Neuronal stem cell (in vitro differentiated cells): ENCODE results near the gene ADTRP.

Experiments used
- DNase-seq: peaks from one replicate; pipeline ENCODE4 v3.0.0-alpha.2; 2013; ENCODE audit warnings: low spot score
- H2AFZ ChIP-seq: one replicate; pipeline ENCODE4 v1.6.1; 2013; ENCODE audit warnings: mild to moderate bottlenecking, low read length, inconsistent platforms
- H2AK5ac ChIP-seq: 2 replicates; pipeline ENCODE4 v1.6.1; 2013; ENCODE audit warnings: low read depth, mild to moderate bottlenecking, inconsistent platforms, low read length, moderate library complexity, mixed read lengths
- H2BK120ac ChIP-seq: 2 replicates; pipeline ENCODE4 v1.6.1; 2013; ENCODE audit warnings: low read depth, mild to moderate bottlenecking, inconsistent platforms, low read length, moderate library complexity, mixed read lengths
- H2BK12ac ChIP-seq: one replicate; pipeline ENCODE4 v1.6.1; 2013; ENCODE audit warnings: low read length, inconsistent platforms
- H2BK15ac ChIP-seq: 2 replicates; pipeline ENCODE4 v1.6.1; 2013; ENCODE audit warnings: mild to moderate bottlenecking, low read length, inconsistent platforms, mixed read lengths
- H2BK5ac ChIP-seq: one replicate; pipeline ENCODE4 v1.6.1; 2013; ENCODE audit warnings: inconsistent platforms, mild to moderate bottlenecking, low read length, moderate library complexity
- H3K14ac ChIP-seq: one replicate; pipeline ENCODE4 v1.6.1; 2013; ENCODE audit warnings: low read length, inconsistent platforms
- H3K18ac ChIP-seq: 2 replicates; pipeline ENCODE4 v1.6.1; 2013; ENCODE audit warnings: low read length, inconsistent platforms
- H3K23ac ChIP-seq: 2 replicates; pipeline ENCODE4 v1.6.1; 2013; ENCODE audit warnings: low read depth, mild to moderate bottlenecking, mixed read lengths, low read length, inconsistent platforms; ENCODE audit not compliant: poor library complexity
- H3K27ac ChIP-seq: replicated peaks from 3 replicates; pipeline ENCODE4 v1.5.1; 2013; ENCODE audit warnings: low read length, inconsistent platforms
- H3K27me3 ChIP-seq, 3 experiments: 2 replicates each; pipeline ENCODE4 v1.6.1; 2013; ENCODE audit warnings: low read length in 3 of 3, mild to moderate bottlenecking in 2 of 3, inconsistent platforms in 1 of 3, low read depth in 1 of 3, mixed read lengths in 1 of 3, moderate library complexity in 1 of 3; ENCODE audit not compliant: control insufficient read depth in 3 of 3, insufficient read depth in 3 of 3
- H3K36me3 ChIP-seq, 2 donors: replicated peaks in 1 of 2; 2 replicates each; pipeline ENCODE4 v1.6.1; 2013; ENCODE audit warnings: low read length in 2 of 2; ENCODE audit not compliant: control insufficient read depth in 2 of 2, insufficient read depth in 2 of 2
- H3K4ac ChIP-seq: 2 replicates; pipeline ENCODE4 v1.6.1; 2013; ENCODE audit warnings: inconsistent platforms, mild to moderate bottlenecking, low read length, moderate library complexity
- H3K4me1 ChIP-seq, 2 donors: 1 replicate in 1 of 2; 2 replicates in 1 of 2; pipeline ENCODE4 v1.6.1; 2013; ENCODE audit warnings: low read length in 2 of 2, low read depth in 1 of 2; ENCODE audit not compliant: control insufficient read depth in 2 of 2, insufficient read depth in 1 of 2
- H3K4me2 ChIP-seq: one replicate; pipeline ENCODE4 v1.6.1; 2013; ENCODE audit warnings: mild to moderate bottlenecking, low read length, inconsistent platforms; ENCODE audit not compliant: insufficient read depth, poor library complexity, severe bottlenecking
- H3K4me3 ChIP-seq, 2 donors: 2 replicates each; pipeline ENCODE4 v1.5.1; 2013; ENCODE audit warnings: low read length in 2 of 2, mild to moderate bottlenecking in 2 of 2, inconsistent platforms in 1 of 2, moderate library complexity in 1 of 2
- H3K79me1 ChIP-seq: one replicate; pipeline ENCODE4 v1.6.1; 2013; ENCODE audit warnings: low read depth, mild to moderate bottlenecking, inconsistent platforms, low read length, moderate library complexity
- H3K9ac ChIP-seq: one replicate; pipeline ENCODE4 v1.6.1; 2013; ENCODE audit warnings: mild to moderate bottlenecking, low read depth, low read length, inconsistent platforms; ENCODE audit not compliant: poor library complexity
- H3K9me3 ChIP-seq, 2 donors: replicated peaks in 1 of 2; 2 replicates each; pipeline versions ENCODE3 to v1.6.1; 2013; ENCODE audit warnings: low read length in 2 of 2, mild to moderate bottlenecking in 2 of 2, inconsistent platforms in 1 of 2, low read depth in 1 of 2, mixed read lengths in 1 of 2, moderate library complexity in 1 of 2; ENCODE audit not compliant: control insufficient read depth in 2 of 2, insufficient read depth in 1 of 2
- H4K8ac ChIP-seq: one replicate; pipeline ENCODE4 v1.6.1; 2013; ENCODE audit warnings: low read depth, mild to moderate bottlenecking, inconsistent platforms, low read length, moderate library complexity
- H4K91ac ChIP-seq: one replicate; pipeline ENCODE4 v1.6.1; 2013; ENCODE audit warnings: low read length, low read depth, mild to moderate bottlenecking, inconsistent platforms; ENCODE audit not compliant: poor library complexity
- WGBS, 2 donors: extraction: QIAGEN DNeasy Blood & Tissue Kit; methylation state at CpG; one replicate each; pipeline ENCODE4 v1.1.7; 2013; ENCODE audit warnings: missing lambda C conversion rate in 2 of 2, mixed read lengths in 1 of 2; ENCODE audit not compliant: insufficient read length in 2 of 2, insufficient replicate concordance in 1 of 2; ENCODE audit errors: extremely low coverage in 2 of 2; 5-methylcytosine and 5-hydroxymethylcytosine counted together

The ADTRP gene

DNA sequence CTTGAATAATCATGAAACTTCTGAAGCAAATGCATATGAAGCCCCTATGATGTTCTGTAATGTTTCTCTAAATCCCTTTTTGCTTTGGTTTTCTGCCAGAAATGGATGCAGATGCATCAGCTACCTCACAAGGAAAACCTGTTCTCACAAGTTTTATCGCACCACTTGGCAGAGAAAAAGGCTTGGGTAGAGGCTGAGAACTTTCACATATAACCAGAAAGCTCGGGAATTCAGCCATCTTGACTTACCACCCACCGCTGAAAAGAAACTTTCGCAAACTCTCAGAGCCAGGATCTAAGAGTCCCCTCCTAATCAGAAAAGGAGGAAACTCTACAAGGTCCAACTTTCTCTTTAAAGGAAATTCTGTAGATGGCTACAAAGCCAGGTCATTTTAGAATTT, 36.2 kb upstream of the ADTRP start:
- no peaks in the 10 kb centered on the region for H3K36me3 ChIP-seq
- H3K79me1 ChIP-seq = no peaks in the 10 kb centered on the region
- no peak overlapping the region for H2AFZ ChIP-seq
- H3K4me2 ChIP-seq = no peak overlapping the region
- H3K27me3 ChIP-seq = no peaks in the 10 kb centered on the region
- no CpG with 5 or more reads among the region's 4 CpGs for WGBS, 2 donors
- no peak overlapping the region for H2AK5ac ChIP-seq
- no peak overlapping the region for H2BK5ac ChIP-seq
- H3K4me3 ChIP-seq = no peak overlapping the region
- no peak overlapping the region for H4K8ac ChIP-seq
- no peak overlapping the region for H2BK15ac ChIP-seq
- no peak overlapping the region for H4K91ac ChIP-seq
- DNase-seq = no peak
- H3K18ac ChIP-seq = no peak overlapping the region
- H3K9ac ChIP-seq = no peak overlapping the region
- no peak overlapping the region for H2BK120ac ChIP-seq
- no peak overlapping the region for H2BK12ac ChIP-seq
- no peak overlapping the region for H3K14ac ChIP-seq
- H3K23ac ChIP-seq = no peak overlapping the region
- H3K4me1 ChIP-seq = peaks cover 0 to 1% of the 10 kb centered on the region in 2 donors
- no peak overlapping the region for H3K4ac ChIP-seq
- peaks cover 0 to 3% of the 10 kb centered on the region in 2 donors for H3K9me3 ChIP-seq
- H3K27ac ChIP-seq = no peak overlapping the region

GRCh38 chr6:11814106-11814505, 35.5 kb upstream of the ADTRP start:
- H3K9me3 ChIP-seq = no peaks in the 10 kb centered on the region
- H2BK12ac ChIP-seq = no peak overlapping the region
- H3K14ac ChIP-seq = no peak overlapping the region
- H3K4me1 ChIP-seq = peaks cover 0 to 1% of the 10 kb centered on the region in 2 donors
- no peak for DNase-seq
- H2AK5ac ChIP-seq = no peak overlapping the region
- H3K4ac ChIP-seq = no peak overlapping the region
- no peaks in the 10 kb centered on the region for H3K27me3 ChIP-seq
- H4K91ac ChIP-seq = no peak overlapping the region
- H3K4me2 ChIP-seq = no peak overlapping the region
- H3K18ac ChIP-seq = no peak overlapping the region
- H3K9ac ChIP-seq = no peak overlapping the region
- no peak overlapping the region for H2BK120ac ChIP-seq
- H3K27ac ChIP-seq = no peak overlapping the region
- H3K79me1 ChIP-seq = no peaks in the 10 kb centered on the region
- H2BK5ac ChIP-seq = no peak overlapping the region
- H2BK15ac ChIP-seq = no peak overlapping the region
- no peak overlapping the region for H3K23ac ChIP-seq
- no peak overlapping the region for H3K4me3 ChIP-seq
- WGBS, 2 donors = no CpG with 5 or more reads among the region's 2 CpGs
- H3K36me3 ChIP-seq = no peaks in the 10 kb centered on the region
- H4K8ac ChIP-seq = no peak overlapping the region
- H2AFZ ChIP-seq = no peak overlapping the region

DNA sequence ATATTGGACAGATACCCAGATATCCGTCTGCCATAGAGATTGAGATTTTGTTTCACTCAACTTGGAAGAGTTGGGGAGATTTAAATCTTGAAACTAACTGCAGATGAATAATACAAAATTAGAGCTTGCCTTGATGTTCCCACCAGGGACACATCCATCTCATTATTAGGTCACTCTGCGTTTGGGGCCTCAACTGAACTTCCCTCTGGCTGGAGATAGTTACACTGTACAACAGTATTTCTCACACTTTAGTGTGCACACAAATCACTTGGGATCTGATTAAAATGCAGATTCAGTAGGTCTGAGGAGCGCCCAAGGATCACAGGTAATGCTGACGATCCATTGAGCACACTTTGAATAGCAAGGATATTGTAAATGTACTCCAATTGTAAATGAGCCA, 35.0 kb upstream of the ADTRP start:
- Histone ChIP-seq H2BK15ac (no peak overlapping the region), H3K27me3 (no peaks in the 10 kb centered on the region), H3K4me3 (no peak overlapping the region), H3K4ac (no peak overlapping the region), H3K9ac (no peak overlapping the region), H3K23ac (no peak overlapping the region), H2BK120ac (no peak overlapping the region), H3K36me3 (no peaks in the 10 kb centered on the region), H3K4me2 (no peak overlapping the region), H2AFZ (no peak overlapping the region), H3K14ac (no peak overlapping the region), H4K8ac (no peak overlapping the region), H3K9me3 (no peaks in the 10 kb centered on the region), H3K4me1 (peaks cover 0 to 1% of the 10 kb centered on the region in 2 donors), H2BK12ac (no peak overlapping the region), H4K91ac (no peak overlapping the region), H2BK5ac (no peak overlapping the region), H2AK5ac (no peak overlapping the region), H3K79me1 (no peaks in the 10 kb centered on the region), H3K27ac (no peak overlapping the region), H3K18ac (no peak overlapping the region)
- WGBS, 2 donors = no CpG with 5 or more reads among the region's 4 CpGs
- no peak for DNase-seq

DNA sequence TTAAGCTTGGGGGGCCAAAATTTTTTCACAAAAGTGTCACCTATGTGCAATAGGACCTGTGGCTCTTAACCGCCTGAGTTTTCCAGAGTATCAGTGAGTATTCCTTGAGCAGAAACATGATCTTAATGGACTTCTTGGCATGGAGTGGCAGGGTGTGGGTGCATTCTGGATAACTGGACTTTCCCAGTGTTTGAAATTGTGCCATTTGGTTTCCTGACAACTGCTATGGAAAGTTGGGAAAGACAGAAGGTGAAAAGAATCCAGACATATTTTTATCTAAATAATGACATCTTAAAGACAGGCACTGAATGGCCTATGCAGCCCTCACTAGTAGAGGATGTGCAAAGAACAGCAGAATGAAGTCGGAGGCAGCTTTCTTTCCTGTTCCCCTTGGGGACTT, 34.3 kb upstream of the ADTRP start:
- no peak overlapping the region for H2BK12ac ChIP-seq
- no peaks in the 10 kb centered on the region for H3K36me3 ChIP-seq
- H3K4ac ChIP-seq = no peak overlapping the region
- WGBS, 2 donors = no CpG with 5 or more reads among the region's 2 CpGs
- no peaks in the 10 kb centered on the region for H3K79me1 ChIP-seq
- H3K18ac ChIP-seq = no peak overlapping the region
- no peaks in the 10 kb centered on the region for H3K9me3 ChIP-seq
- H4K91ac ChIP-seq = no peak overlapping the region
- DNase-seq = no peak
- peaks cover 0 to 1% of the 10 kb centered on the region in 2 donors for H3K4me1 ChIP-seq
- H3K23ac ChIP-seq = no peak overlapping the region
- H3K27ac ChIP-seq = no peak overlapping the region
- no peak overlapping the region for H3K14ac ChIP-seq
- no peak overlapping the region for H2BK15ac ChIP-seq
- H2BK120ac ChIP-seq = no peak overlapping the region
- H3K4me3 ChIP-seq = no peak overlapping the region
- no peak overlapping the region for H3K9ac ChIP-seq
- H3K27me3 ChIP-seq = no peaks in the 10 kb centered on the region
- H4K8ac ChIP-seq = no peak overlapping the region
- no peak overlapping the region for H2BK5ac ChIP-seq
- no peak overlapping the region for H3K4me2 ChIP-seq
- H2AK5ac ChIP-seq = no peak overlapping the region
- no peak overlapping the region for H2AFZ ChIP-seq
